Measurements from ENCODE around the gene EP400.

- TF ChIP-seq CTCF (IDR thresholded peaks at IDR 0.05; ENCODE audit: poor library complexity) (no peak), EZH2 (IDR thresholded peaks at IDR 0.05; ENCODE audit: borderline replicate concordance) (no peak), EZH2phosphoT487 (IDR thresholded peaks at IDR 0.05; ENCODE audit: low read depth, severe bottlenecking, unreplicated experiment) (no peak)
Observed at GRCh38 chr12:131917139-131917710, 32.5 kb upstream of the EP400 start.
